GM23248 (cell line): ENCODE results near the gene AGTR1.

ENCODE experiments used
- EZH2 ChIP-seq: fragments of 200-600 bp; sonication (generic); IDR thresholded peaks from 2 replicates; pipeline ENCODE4 v1.6.1; 2018; ENCODE audit warnings: antibody characterized with exemption, mild to moderate bottlenecking; ENCODE audit not compliant: insufficient read depth, poor library complexity, severe bottlenecking
- EZH2phosphoT487 ChIP-seq: fragments of 200-600 bp; sonication (generic); IDR thresholded peaks from 2 replicates; pipeline ENCODE4 v1.6.1; 2018; ENCODE audit warnings: antibody characterized with exemption, moderate library complexity, mild to moderate bottlenecking, low read depth; ENCODE audit not compliant: insufficient read depth

- TF ChIP-seq EZH2phosphoT487, result no peak
- TF ChIP-seq EZH2, result no peak
Measured at GRCh38 chr3:148736086-148736485, 38.4 kb downstream of the AGTR1 start.
